Subcutaneous adipose tissue (tissue), 4 donors: Measurements from ENCODE around the gene ZNF639. TPM values are rescaled to one million over a fixed set of nuclear protein-coding genes. Genes with fewer than 3 reads are reported as not detected.

Source experiments
- CTCF ChIP-seq: fragments of 450-650 bp; IDR thresholded peaks from one replicate; pipeline ENCODE4 v1.5.1; 2016; ENCODE audit warnings: low read depth, mild to moderate bottlenecking, control low read depth, antibody characterized with exemption, moderate library complexity
- total RNA-seq, 4 donors: library from RNA; depleted of rRNA; stranded (reverse); fragments of >200 nt; gene quantifications; one replicate each; pipeline ENCODE4 v1.1.0, GENCODE V29; 2016

The ZNF639 gene
- total RNA-seq, 4 donors from 2014 or later: 36.5 to 46.5 (median 41.6) TPM

DNA sequence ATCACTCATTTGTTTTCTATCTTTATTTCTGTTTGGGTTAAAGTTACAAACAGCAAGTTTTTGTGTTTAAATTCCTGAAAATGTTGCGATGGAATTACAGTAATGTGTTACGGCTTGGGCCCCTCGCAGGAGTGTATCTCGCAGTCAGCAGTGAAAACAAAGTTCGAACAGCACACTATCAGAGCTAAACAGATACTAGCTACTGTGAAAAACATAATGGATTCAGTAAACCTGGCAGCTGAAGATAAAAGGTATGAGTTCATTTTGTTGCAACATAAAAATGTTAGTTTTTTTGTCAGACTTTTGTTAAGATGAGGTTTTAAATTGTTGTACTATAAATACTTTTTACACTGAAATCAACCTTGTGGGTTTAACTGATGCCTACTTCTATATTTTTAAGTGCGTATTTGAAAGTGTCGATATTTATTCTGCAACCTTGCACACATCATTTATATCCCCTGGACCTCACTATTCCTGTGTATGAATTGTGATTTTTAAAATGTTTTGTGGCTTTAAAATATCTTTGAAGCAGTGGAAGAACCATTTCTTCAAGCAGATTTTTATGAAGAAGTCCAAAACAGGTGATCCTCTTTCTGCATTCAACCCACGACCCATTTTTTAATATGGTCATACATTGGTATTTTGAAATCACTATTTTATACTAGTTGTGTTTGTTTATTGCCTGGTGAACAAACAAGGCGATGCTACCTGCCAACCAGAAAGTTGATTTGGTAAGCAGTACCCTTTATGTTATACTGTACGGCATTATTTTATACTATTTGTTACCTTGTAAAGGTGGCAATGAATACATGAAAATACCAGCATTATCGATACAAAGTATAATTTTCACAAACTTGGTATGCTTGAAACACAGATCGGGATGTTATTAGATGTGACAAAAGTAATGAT lies 52.5 kb downstream of the ZNF639 start:
- no peak for TF ChIP-seq CTCF

DNA sequence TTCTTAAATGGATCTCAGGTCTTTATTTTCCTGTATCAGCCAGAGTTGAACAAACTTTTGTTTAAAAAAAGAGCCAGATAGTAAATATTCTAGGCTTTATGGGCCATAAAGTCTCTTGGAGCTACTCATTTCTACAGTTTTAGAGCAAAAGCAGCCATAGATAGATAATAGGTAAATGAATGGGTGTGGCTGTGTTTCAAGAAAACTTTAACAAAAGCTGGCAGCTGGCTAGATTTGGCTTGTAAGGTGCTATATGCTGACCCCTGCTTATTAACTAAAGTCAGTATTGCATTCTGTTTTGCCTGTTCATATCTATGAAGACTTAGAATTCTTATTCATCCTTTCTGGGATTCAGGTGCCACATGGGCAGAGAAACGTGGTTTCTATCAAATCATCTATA lies 53.6 kb downstream of the ZNF639 start:
- no peak for TF ChIP-seq CTCF

Other genes with a start within 250 kb of the ZNF639 start
- 10 to 100 TPM; 45.2 to 81.7 (median 61.3) TPM for gene PIK3CA, start 174.7 kb upstream of the ZNF639 start, total RNA-seq
- 1 to 10 TPM; 2.2 to 4.3 (median 2.8) TPM for gene KCNMB3, start 71.9 kb upstream of the ZNF639 start, total RNA-seq
- 10 to 100 TPM; 42.2 to 51.7 (median 47.2) TPM for gene MFN1, start 24.7 kb downstream of the ZNF639 start, total RNA-seq
- 10 to 100 TPM; 21.9 to 46.4 (median 30.9) TPM for gene GNB4, start 128.4 kb downstream of the ZNF639 start, total RNA-seq
- 10 to 100 TPM; 27.4 to 37.9 (median 32.8) TPM for gene ACTL6A, start 239.9 kb downstream of the ZNF639 start, total RNA-seq